EL (cell line): ENCODE data around the gene LASP1NB.

Source experiments
- DNase-seq: peaks from one replicate; pipeline ENCODE4 v3.0.0-alpha.2; 2016

LASP1NB gene

DNA sequence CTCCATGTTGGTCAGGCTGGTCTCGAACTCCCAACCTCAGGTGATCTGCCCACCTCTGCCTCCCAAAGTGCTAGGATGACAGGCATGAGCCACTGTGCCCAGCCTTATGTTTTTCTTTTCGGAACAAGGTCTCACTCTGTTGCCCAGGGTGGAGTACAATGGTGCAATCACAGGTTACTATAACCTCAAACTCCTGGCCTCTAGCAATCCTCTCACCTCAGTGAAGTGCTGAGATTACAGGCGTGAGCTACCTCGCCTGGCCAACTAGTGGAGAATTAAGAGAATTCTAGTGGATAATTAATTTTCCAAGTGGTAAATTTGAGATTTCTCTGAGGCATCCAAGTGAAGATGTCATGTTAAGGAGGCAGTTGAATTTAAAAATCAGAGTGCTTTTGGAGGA, 44.7 kb downstream of the LASP1NB start:
- no peak for DNase-seq

DNA sequence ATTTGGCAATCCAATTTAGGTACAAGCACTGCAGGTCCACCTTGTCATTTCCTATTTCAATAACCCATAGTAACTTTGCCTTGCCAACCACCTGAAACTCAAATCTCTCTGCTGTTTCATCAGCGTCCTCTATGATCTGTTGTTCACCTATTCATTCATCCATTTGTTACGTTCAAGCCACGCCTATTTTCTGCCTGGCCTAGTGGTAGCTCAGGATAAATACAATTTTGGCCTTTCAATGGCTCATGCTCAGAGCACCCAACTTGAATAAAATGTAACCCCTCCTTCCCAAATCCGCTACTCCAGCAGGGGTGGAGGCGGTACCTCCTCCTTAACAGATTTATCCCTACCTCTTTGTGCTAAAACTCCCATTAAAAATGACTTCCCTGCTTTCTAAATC, 45.4 kb downstream of the LASP1NB start:
- DNase-seq = no peak

DNA sequence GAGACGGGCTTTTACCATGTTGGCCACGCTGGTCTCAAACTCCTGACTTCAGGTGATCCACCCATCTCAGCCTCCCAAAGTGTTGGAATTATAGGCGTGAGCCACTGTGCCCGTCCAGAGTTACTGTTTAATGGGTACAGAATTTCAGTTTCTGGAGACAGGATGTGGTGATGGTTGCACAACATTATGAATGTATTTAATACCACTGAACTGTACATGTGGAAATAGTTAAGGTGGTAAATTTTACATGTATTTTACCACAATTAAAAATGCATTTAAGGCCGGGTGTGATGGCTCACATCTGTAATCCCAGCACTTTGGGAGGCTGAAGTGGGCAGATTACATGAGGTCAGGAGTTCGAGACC, 50.8 kb downstream of the LASP1NB start:
- peak; percentile 55 for DNase-seq

DNA sequence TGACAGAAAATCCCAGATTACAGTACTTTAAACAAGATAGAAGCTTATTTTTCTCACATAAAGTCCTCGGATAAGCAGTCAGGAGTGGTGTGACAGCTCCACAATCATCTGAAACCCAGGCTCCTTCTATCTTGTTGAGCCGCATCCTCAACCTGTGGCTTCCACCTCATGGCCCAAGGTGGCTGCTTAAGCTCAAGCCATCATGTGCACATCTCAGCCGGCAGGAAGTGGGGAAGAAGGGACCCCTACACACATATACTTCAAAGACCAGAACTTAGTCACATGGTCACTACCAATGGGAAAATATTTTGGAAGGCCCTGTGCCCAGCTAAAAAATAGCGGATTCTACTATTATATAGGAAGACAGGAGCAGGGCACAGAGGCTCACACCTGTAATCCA, 52.8 kb downstream of the LASP1NB start:
- no peak for DNase-seq
